SHP77 (cell line): ENCODE data around the gene RHOT2.

Experiments used
- DNase-seq, 2 experiments: peaks; one replicate each; lab custom pipeline; 2025; lab: John Stamatoyannopoulos, UW

Gene RHOT2

DNA sequence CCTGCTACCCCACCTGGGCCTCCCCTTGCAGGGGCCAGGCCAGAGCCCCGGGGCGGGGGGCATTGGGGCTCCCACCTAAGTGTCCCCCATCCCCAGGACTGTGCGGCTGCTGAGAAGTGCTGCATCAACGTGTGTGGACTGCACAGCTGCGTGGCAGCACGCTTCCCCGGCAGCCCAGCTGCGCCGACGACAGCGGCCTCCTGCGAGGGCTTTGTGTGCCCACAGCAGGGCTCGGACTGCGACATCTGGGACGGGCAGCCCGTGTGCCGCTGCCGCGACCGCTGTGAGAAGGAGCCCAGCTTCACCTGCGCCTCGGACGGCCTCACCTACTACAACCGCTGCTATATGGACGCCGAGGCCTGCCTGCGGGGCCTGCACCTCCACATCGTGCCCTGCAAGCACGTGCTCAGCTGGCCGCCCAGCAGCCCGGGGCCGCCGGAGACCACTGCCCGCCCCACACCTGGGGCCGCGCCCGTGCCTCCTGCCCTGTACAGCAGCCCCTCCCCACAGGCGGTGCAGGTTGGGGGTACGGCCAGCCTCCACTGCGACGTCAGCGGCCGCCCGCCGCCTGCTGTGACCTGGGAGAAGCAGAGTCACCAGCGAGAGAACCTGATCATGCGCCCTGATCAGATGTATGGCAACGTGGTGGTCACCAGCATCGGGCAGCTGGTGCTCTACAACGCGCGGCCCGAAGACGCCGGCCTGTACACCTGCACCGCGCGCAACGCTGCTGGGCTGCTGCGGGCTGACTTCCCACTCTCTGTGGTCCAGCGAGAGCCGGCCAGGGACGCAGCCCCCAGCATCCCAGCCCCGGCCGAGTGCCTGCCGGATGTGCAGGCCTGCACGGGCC lies 35.2 kb upstream of the RHOT2 start:
- DNase-seq = no peak

DNA sequence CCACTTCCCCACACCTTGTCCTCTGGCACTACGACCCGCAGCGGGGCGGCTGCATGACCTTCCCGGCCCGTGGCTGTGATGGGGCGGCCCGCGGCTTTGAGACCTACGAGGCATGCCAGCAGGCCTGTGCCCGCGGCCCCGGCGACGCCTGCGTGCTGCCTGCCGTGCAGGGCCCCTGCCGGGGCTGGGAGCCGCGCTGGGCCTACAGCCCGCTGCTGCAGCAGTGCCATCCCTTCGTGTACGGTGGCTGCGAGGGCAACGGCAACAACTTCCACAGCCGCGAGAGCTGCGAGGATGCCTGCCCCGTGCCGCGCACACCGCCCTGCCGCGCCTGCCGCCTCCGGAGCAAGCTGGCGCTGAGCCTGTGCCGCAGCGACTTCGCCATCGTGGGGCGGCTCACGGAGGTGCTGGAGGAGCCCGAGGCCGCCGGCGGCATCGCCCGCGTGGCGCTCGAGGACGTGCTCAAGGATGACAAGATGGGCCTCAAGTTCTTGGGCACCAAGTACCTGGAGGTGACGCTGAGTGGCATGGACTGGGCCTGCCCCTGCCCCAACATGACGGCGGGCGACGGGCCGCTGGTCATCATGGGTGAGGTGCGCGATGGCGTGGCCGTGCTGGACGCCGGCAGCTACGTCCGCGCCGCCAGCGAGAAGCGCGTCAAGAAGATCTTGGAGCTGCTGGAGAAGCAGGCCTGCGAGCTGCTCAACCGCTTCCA lies 34.4 kb upstream of the RHOT2 start:
- DNase-seq = no peak

- DNase-seq = no peak
Observed at GRCh38 chr16:634051-634670, 33.8 kb upstream of the RHOT2 start.

DNA sequence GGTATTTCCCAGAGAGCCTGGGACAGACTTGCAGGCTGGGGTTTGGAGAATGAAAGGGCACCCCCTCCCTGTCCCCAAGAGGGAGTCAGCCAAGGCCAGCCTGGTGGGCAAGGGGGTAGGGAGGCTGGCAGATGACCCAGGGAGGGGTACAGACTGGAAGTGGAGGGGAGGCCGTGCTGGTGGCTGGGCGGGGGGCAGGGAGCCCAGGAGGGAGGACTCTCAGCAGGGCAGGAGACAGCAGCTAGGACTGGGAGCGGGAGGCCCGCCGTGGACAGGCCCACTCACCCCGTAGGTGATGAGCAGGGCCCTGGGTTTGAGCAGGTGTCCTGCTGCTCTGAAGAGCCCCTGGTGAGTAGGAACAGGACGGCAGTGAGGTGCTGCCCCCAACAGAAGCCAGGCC lies 32.9 kb upstream of the RHOT2 start:
- no peak for DNase-seq

DNA sequence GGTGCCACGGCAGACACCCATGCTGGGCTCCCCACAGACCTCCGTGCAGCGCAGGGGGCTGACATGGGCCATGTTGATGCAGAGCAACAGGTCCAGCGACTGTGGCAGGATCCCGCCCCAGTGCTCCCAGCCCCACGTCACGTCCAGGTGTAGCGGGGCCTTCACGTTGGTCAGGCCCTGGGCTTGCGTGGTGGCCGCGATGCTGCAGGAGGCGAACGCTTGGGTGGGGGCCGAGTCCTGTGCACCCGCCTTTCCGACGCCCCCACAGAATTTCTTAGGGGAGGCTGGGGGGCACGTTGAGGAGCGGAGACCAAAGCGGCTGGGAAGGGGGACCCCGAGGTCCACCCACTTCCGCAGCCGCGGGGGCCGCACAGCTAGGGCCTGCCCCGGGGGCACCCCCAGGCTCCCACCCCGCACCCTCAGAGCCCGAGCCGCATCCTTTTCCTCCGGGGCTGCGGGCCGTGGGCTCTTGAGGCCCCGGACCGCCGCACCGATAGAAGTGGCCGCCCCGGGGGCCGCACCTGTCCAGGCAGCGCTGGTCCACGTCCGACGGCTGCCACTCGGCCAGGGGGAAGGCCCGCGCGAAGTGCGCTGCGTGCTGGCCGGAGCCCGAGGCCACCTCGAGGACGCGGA lies 32.2 kb upstream of the RHOT2 start:
- DNase-seq = no peak

GRCh38 chr16:636206-637080 lies 31.5 kb upstream of the RHOT2 start, which contains the start of gene METTL26:
Gene METTL26, minus strand, starts transcription at chr16:636305. Its CDS starts 15 bp downstream, at chr16:636290.
- DNase-seq = peak; percentile 93 to 94

- DNase-seq = peak; percentile 38 to 88
Observed at GRCh38 chr16:637081-638018, 30.6 kb upstream of the RHOT2 start.

- DNase-seq = no peak
Observed at GRCh38 chr16:638034-638543, 29.8 kb upstream of the RHOT2 start.

DNA sequence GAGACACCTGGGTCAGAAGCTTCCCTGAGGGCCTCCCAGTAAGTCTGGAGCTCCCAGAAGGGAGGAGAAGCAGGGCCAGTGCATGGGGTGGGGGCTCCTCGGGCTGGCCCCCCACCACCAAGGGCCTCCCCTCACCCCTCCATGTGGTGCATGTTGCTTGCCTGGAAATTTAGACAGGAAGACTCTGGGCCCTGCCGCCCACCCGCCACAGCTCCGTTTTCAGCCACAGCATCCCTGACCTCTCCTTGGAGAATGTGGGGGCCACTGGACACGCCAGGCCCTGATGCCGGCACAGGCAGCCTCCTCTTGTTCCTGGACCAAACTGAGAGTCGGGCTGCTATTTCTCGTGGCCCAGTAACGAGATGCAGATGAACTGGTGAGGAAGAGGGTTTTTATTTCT lies 29.1 kb upstream of the RHOT2 start:
- DNase-seq = no peak

DNA sequence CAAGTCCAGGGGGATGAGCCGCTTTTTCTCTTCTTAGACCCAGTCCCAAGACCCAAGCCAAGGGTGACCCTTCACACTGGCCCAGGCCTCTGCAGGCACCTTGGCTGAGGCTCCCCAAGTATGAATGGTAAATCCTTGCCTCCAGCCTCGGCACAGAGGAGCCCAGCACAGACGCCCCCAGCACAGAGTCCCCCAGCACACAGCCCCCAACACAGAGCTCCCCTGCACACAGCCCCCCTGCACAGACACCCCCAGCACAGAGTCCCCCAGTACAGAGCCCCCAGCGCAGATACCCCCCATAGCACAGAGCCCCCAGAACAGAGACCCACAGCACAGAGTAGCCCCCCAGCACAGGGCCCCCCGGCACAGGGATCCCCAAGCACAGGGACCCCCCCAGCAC lies 27.3 kb upstream of the RHOT2 start:
- no peak for DNase-seq

GRCh38 chr16:641326-642188 lies 26.4 kb upstream of the RHOT2 start, which contains the start of gene MCRIP2:
Gene MCRIP2, plus strand, starts transcription at chr16:641828. Its CDS starts 164 bp downstream, at chr16:641992.
- peak; percentile 70 to 77 for DNase-seq

- no peak for DNase-seq
Observed at GRCh38 chr16:642189-643049, 25.5 kb upstream of the RHOT2 start.

DNA sequence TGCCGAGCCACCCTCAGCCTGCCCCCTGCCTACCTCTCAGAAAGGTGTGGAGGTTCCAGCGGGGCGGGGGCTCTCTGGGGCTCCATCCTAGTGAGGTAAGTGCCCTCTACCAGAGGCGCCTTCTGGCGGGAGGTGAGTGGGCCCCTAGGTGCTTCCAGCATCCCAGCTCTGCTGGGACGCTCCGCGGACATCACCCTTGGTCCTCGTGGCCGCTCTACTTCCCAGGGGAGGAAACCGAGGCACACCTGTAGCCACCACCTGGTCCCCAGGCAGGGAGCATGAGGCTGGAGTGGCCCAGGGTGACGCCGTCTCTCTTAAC lies 24.9 kb upstream of the RHOT2 start:
- no peak for DNase-seq

GRCh38 chr16:644556-644955 lies 23.4 kb upstream of the RHOT2 start:
- DNase-seq = no peak

DNA sequence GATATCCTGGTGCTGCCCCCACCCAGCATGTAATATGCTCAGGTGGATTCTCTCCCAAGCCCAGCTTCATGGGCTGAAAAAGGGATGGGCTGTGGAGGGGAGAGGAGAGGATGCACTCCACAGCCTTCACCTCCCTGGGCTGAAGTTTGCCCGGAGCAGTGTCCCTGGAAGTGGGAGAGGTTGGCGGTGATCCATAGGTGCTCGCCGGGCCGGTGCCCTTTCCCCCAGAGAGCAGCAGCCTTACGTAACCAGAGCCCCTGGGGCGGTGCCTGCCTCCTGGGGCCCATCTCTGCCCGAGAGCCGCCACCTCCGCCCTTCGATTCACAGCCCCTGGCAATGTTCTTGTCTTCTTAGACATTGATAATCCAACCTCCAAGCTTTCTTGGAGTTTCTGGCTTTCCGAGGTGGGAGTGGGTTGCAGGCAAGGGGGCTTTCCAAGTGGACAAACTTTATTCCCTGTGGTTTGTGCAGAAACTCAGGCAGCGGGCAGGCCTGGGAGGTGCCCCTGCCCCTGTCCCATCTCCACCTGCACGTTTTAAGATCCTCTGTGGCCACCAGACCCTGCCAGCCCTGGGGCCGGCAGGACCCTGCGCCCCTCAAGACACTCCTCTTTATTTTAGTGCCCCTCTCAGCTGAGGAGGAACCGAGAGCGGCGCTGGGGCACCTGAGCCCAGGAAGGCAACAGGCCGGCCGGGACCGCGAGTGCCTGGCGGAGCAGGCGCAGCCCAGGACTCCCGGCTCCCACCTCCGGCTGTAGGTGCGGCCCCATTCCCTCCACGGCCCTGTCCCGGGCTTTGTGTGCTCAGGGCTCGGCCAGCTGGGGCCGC lies 21.9 kb upstream of the RHOT2 start:
- DNase-seq = no peak

DNA sequence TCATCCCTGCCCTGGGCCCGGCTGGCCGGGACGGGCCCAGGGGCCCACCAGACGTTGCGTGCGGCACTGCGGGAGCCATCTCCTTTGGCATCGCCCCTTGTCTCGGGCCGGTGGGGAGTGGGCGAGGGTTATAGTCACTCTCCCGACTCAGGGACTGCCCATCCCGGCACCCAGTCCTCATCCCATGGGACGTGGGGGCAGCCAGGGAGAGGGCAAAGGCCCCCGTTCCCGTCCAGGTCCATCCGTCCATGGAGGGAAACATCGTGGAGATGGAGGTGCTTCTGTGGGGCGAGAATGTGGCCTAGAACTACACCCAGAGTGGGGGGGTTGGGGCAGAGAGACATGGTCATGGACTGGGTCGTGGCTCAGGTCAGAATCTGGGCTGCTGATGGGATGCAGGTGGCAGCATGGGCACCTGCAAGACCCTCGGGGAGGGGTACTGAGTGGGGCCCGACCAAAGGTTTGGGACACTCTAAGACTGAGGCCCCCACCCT lies 21.2 kb upstream of the RHOT2 start:
- no peak for DNase-seq
